ENCODE measurements around the gene KCNQ5. TPM values are rescaled to one million over a fixed set of nuclear protein-coding genes. Genes with fewer than 3 reads are reported as not detected.

KCNQ5 gene
- total RNA-seq, 1 experiment from 2014 or later, result 0.07 TPM

- Histone ChIP-seq H3K27ac (ENCODE audit: insufficient read length, low read depth, low read length) (no peak overlapping the region), H3K56ac (ENCODE audit: insufficient read length, low read depth, low read length) (no peak overlapping the region), H2BK12ac (ENCODE audit: insufficient read length, low read depth, low read length) (no peak overlapping the region), H4K20me1 (ENCODE audit: control insufficient read depth, insufficient read depth, insufficient read length) (no peaks in the 10 kb centered on the region), H3K23ac (ENCODE audit: insufficient read length, low read depth, low read length) (no peak overlapping the region), H2BK120ac (ENCODE audit: low read depth, low read length, poor library complexity, severe bottlenecking) (no peak overlapping the region), H2BK20ac (ENCODE audit: low read depth, low read length, poor library complexity, severe bottlenecking) (no peak overlapping the region), H3K14ac (ENCODE audit: insufficient read depth, low read length) (no peak overlapping the region), H2AFZ (ENCODE audit: low read length) (no peak overlapping the region), H3K23me2 (ENCODE audit: insufficient read length, low read depth, low read length, poor library complexity, severe bottlenecking) (no peaks in the 10 kb centered on the region), H3K79me1 (ENCODE audit: insufficient read depth, low read depth, low read length, poor library complexity, severe bottlenecking) (no peaks in the 10 kb centered on the region), H4K91ac (ENCODE audit: insufficient read length, low read depth, low read length) (no peak overlapping the region), H3K4me1 (ENCODE audit: insufficient read depth, low read length) (peaks cover 15% of the 10 kb centered on the region), H3K18ac (ENCODE audit: insufficient read length, low read depth, low read length) (no peak overlapping the region), H2BK5ac (ENCODE audit: insufficient read length, low read length) (no peak overlapping the region), H3K9me3 (ENCODE audit: control insufficient read depth, low read depth, low read length) (no peaks in the 10 kb centered on the region), H3K79me2 (ENCODE audit: insufficient read depth, low read length) (no peaks in the 10 kb centered on the region), H2AK5ac (ENCODE audit: insufficient read length, low read length) (no peak overlapping the region), H3T11ph (ENCODE audit: low read length) (no peak overlapping the region), H4K8ac (replicated peaks; ENCODE audit: insufficient read length, low read depth, low read length) (no peak overlapping the region), H3K27me3 (ENCODE audit: insufficient read depth, low read length) (no peaks in the 10 kb centered on the region), H3K4ac (ENCODE audit: low read depth, low read length) (no peak overlapping the region), H3K9ac (ENCODE audit: extremely low read depth, insufficient read length, low read length) (no peak overlapping the region), H4K5ac (ENCODE audit: insufficient read length, low read depth, low read length) (no peak overlapping the region), H2BK15ac (ENCODE audit: low read depth, low read length) (no peak overlapping the region), H3K4me2 (ENCODE audit: insufficient read depth, insufficient read length, low read length) (no peak overlapping the region)
- Mint-ChIP-seq H3K27ac (peak overlapping the region in 1 of 3 experiments; percentile 5; a peak in 1 of 7 replicates), H3K9me3 (no peaks in the 10 kb centered on the region), H3K27me3 (ENCODE audit: low read depth) (no peaks in the 10 kb centered on the region), H3K4me1 (peaks cover 31 to 43% of the 10 kb centered on the region in 2 experiments), H3K4me3 (no peak overlapping the region), H3K36me3 (ENCODE audit: insufficient read depth in 1 of 3, low read depth in 3 of 3) (no peaks in the 10 kb centered on the region; a peak in 1 of 7 replicates)
- TF ChIP-seq, protein P1, sequence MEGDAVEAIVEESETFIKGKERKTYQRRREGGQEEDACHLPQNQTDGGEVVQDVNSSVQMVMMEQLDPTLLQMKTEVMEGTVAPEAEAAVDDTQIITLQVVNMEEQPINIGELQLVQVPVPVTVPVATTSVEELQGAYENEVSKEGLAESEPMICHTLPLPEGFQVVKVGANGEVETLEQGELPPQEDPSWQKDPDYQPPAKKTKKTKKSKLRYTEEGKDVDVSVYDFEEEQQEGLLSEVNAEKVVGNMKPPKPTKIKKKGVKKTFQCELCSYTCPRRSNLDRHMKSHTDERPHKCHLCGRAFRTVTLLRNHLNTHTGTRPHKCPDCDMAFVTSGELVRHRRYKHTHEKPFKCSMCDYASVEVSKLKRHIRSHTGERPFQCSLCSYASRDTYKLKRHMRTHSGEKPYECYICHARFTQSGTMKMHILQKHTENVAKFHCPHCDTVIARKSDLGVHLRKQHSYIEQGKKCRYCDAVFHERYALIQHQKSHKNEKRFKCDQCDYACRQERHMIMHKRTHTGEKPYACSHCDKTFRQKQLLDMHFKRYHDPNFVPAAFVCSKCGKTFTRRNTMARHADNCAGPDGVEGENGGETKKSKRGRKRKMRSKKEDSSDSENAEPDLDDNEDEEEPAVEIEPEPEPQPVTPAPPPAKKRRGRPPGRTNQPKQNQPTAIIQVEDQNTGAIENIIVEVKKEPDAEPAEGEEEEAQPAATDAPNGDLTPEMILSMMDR (conservative IDR thresholded peaks at IDR 0.05), result no peak
- WGBS (ENCODE audit: extremely low coverage, insufficient read length, low lambda C conversion rate), result 100% methylated on average over 1 of the region's 3 CpGs
- DNase-seq, result no peak
These were observed 458.1 kb downstream of the KCNQ5 start for GRCh38 chr6:73079978-73080377.

All from H9 (cell line).